Lung microvascular endothelial cell (primary cell): Measurements from ENCODE around the gene PANK3. TPM values are rescaled to one million over a fixed set of nuclear protein-coding genes. Genes with fewer than 3 reads are reported as not detected.

Experiments
- total RNA-seq: library from RNA; depleted of rRNA; stranded (reverse); fragments of >200 nt; gene quantifications from 2 replicates; pipeline ENCODE4 v1.2.1, GENCODE V29; 2014

PANK3 gene
- total RNA-seq, 1 donor from 2014 or later = 63.1 TPM

Other genes with a start within 250 kb of the PANK3 start
- 78.0 and 81.7 TPM in 2 replicates for gene RARS1, start 92.9 kb downstream of the PANK3 start, total RNA-seq
- 1.1 and 2.8 TPM in 2 replicates for gene FBLL1, start 50.1 kb downstream of the PANK3 start, total RNA-seq